ENCODE data around the gene ABCC3.

The ABCC3 gene

DNA sequence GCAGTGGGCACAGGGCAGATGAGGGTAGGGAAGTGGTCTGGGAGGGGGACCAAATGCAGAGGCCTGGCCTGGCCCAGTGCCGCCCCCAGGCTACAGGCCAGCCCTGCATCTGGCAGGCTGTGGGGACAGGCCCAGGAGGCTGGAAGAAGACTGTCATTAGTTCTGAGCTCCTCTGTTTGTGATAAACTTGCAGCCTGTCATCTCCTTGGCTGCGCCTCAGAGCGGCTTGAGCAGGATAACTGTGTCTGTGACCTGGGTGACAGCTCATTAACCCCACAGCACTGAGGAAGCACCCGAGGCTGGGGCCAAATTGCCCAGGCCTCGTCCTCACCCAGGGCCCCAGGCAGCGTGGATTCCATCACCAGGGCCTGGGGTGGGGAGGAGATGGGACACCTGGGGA is 23.9 kb downstream of the ABCC3 start:
- Mint-ChIP-seq H3K9me3 (no peaks in the 10 kb centered on the region), H3K4me3 (no peak overlapping the region), H3K27ac (no peak overlapping the region), H3K27me3 (no peaks in the 10 kb centered on the region), H3K4me1 (peaks cover 13% of the 10 kb centered on the region), H3K36me3 (ENCODE audit: low read depth) (no peaks in the 10 kb centered on the region)
- no peak for ATAC-seq
- DNase-seq: no peak

DNA sequence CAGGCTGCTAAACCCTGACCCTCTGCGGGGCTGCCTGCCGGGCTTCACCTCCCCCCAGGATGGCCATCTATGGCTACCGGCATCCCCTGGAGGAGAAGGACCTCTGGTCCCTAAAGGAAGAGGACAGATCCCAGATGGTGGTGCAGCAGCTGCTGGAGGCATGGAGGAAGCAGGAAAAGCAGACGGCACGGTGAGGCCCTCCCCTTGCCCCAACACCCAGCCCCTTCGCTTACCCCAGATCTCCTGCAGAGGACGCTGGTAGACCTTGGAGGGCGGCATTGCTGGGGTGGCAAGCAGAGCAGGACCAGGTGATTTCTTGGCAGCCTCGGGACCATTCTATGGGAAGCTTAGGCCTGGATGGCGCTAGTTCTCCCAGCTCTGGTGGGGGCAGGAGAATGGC is 24.5 kb downstream of the ABCC3 start:
- DNase-seq (no peak), ATAC-seq (no peak)
- no peak overlapping the region for H3K27ac Mint-ChIP-seq
- H3K9me3 Mint-ChIP-seq: no peaks in the 10 kb centered on the region
- H3K4me1 Mint-ChIP-seq: peaks cover 13% of the 10 kb centered on the region
- H3K4me3 Mint-ChIP-seq: no peak overlapping the region
- no peaks in the 10 kb centered on the region for H3K36me3 Mint-ChIP-seq (ENCODE audit: low read depth)
- H3K27me3 Mint-ChIP-seq: no peaks in the 10 kb centered on the region

DNA sequence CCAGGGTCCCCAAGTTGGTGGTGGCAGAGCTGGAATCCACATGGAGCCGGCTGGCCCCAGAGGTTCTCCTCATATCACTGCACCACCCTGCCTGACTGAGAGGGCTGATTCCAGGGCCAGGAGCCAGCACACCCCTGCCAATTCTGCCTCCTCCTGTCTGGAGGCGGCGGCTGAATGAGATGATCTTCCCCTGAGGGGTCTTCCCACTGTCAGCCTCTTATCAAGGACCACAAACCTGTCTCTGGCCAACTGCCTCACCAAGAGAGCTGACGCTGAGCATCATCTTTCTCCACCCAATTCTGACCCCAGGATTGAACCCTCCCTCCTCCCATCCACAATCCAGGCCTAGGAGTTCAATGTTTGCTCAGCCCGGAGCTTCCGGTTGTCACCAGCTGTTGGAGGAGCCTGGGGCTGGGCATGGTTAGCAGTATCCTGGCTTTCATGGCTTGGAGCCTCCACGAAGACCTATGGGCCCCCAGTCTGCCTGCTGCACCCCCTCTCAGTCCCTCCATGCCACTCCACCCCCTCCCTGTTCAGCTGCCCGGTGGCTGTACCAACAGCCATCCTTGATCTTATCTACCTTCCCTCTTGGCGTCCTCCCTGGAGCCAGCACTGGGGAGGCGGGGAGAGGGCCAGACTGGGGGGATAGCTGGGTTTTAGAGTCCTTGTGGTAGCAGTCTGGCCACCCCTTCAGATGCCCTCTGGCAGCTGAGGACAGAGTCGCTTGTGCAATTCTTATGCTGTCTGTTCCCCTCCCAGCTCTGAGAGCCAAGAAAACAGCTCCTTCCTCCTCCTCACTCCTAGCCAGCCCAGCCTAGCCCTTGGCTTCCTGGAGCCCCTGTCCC is 25.6 kb downstream of the ABCC3 start:
- H3K27ac Mint-ChIP-seq: no peak overlapping the region
- H3K4me1 Mint-ChIP-seq: peaks cover 13% of the 10 kb centered on the region
- DNase-seq (no peak), ATAC-seq (no peak)
- no peaks in the 10 kb centered on the region for H3K9me3 Mint-ChIP-seq
- no peaks in the 10 kb centered on the region for H3K36me3 Mint-ChIP-seq (ENCODE audit: low read depth)
- H3K27me3 Mint-ChIP-seq: no peaks in the 10 kb centered on the region
- no peak overlapping the region for H3K4me3 Mint-ChIP-seq

DNA sequence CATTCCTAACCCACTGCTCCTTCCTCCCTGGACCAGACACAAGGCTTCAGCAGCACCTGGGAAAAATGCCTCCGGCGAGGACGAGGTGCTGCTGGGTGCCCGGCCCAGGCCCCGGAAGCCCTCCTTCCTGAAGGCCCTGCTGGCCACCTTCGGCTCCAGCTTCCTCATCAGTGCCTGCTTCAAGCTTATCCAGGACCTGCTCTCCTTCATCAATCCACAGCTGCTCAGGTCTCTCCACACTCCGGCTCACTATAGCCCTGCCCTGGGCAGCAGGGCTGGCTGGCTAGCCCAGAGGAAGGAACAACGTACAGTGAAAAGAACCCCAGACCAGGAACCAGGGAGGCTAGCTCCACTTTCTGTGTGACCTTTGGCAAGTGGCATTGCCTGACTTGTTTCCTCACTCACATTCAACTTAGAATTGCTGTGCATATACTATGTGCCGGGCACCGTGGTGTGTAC is 26.2 kb downstream of the ABCC3 start:
- DNase-seq: no peak
- Mint-ChIP-seq H3K27me3 (no peaks in the 10 kb centered on the region), H3K4me3 (no peak overlapping the region), H3K36me3 (ENCODE audit: low read depth) (no peaks in the 10 kb centered on the region), H3K27ac (peak overlapping the region; percentile 81), H3K9me3 (no peaks in the 10 kb centered on the region), H3K4me1 (peaks cover 13% of the 10 kb centered on the region)
- no peak for ATAC-seq

DNA sequence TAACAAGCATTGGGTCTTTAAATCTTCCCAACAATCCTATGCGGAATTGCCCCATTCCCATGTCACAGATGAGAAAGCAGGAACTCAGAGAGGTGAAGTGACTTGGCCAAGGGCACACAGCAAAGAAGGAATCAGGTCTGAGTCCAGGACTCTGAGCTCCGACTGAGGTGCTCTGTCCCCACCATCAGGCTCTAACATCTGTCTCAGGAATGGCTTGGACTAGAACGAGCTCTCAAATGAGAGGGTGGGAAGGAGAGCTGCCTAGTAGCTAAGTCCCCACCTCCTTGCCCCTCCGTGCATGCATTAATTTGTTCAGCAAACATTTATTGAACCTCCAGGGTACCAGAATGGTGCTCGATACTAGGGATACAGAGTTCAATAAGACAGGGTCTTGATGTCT is 26.7 kb downstream of the ABCC3 start:
- ATAC-seq (no peak), DNase-seq (no peak)
- no peak overlapping the region for H3K4me3 Mint-ChIP-seq
- peak overlapping the region; percentile 81 for H3K27ac Mint-ChIP-seq
- peaks cover 13% of the 10 kb centered on the region for H3K4me1 Mint-ChIP-seq
- no peaks in the 10 kb centered on the region for H3K27me3 Mint-ChIP-seq
- H3K36me3 Mint-ChIP-seq (ENCODE audit: low read depth): no peaks in the 10 kb centered on the region
- H3K9me3 Mint-ChIP-seq: no peaks in the 10 kb centered on the region

DNA sequence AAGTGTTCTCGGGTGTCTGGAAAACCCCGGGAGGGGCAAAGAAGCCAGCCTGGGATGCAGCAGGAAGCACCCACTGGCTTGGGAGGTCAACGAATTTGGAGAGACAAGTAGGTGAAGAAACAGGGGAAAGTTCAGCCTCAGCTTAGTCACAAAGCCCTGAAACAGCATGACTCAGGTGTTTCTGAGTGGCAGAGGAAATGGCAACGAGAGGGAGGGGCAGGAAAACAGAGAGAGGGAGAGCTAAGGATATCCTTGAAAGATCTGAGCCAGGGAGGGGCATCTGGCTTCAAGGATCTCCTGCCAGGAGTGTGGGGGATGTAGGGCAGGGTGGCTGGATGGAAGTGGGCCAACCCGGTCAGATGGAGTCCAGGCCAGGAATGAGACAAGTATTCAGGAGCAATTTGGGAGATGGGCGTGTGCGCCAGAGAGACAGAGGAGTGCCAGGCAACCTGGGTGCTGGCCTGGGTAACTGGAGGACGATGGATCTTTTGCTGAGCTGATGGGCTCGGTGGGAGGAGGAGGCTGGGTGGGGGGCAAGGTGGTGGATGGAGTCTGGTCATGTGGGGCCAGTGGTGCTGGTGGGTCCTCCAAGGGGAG is 27.2 kb downstream of the ABCC3 start:
- H3K27ac Mint-ChIP-seq: peak overlapping the region; percentile 81
- no peaks in the 10 kb centered on the region for H3K27me3 Mint-ChIP-seq
- H3K36me3 Mint-ChIP-seq (ENCODE audit: low read depth): no peaks in the 10 kb centered on the region
- H3K4me3 Mint-ChIP-seq: no peak overlapping the region
- ATAC-seq: peak; percentile 74
- peak; percentile 17 for DNase-seq
- H3K4me1 Mint-ChIP-seq: peaks cover 13% of the 10 kb centered on the region
- no peaks in the 10 kb centered on the region for H3K9me3 Mint-ChIP-seq

DNA sequence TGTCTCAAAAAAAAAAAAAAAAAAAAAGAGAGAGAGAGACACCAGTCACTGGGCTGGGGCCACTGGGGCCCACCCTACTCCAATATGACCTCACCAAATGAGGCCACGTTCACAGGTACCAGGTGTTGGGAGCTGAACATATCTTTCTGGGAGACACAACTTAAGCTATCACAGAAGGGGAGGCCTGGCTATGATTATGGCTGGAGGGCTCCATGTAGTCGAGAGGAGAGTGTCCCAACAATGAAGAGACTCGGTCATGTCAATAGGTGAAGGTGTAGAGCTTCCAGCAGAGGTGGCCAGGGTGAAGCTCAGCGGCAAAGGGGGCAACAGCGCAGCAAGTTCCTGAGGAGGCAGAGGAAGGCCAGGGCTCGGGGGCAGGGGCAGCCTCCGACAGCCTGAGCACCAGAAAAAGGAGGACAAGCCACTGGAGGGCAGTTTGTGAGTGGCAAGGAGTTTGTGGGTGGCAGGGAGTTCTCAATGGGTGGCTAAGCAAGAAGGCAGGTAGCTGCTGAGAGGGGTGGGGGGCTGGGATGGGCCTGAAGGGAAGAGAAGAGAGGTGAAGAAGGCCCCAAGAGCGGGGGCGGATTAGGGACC is 28.0 kb downstream of the ABCC3 start:
- H3K9me3 Mint-ChIP-seq: no peaks in the 10 kb centered on the region
- no peak overlapping the region for H3K27ac Mint-ChIP-seq
- no peak overlapping the region for H3K4me3 Mint-ChIP-seq
- H3K36me3 Mint-ChIP-seq (ENCODE audit: low read depth): no peaks in the 10 kb centered on the region
- H3K4me1 Mint-ChIP-seq: peaks cover 13% of the 10 kb centered on the region
- no peak for ATAC-seq
- H3K27me3 Mint-ChIP-seq: no peaks in the 10 kb centered on the region
- no peak for DNase-seq

DNA sequence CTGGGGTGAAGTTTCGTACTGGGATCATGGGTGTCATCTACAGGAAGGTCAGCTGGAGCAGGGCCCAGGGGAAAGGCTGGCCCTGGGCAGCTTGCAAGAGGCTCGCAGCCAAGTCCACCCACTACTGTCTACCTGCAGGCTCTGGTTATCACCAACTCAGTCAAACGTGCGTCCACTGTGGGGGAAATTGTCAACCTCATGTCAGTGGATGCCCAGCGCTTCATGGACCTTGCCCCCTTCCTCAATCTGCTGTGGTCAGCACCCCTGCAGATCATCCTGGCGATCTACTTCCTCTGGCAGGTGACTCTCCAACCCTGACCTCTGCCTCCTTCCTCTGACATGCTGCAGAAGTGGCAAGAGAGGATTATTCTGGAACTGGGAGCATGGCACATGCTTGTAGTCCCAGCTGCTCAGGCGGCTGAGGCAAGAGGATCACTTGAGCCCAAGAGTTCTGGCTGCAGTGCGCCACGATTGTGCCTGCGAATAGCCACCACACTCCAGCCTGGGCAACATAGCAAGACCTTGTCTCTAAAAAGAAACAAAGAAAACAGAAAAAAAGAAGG is 29.2 kb downstream of the ABCC3 start:
- Mint-ChIP-seq H3K4me1 (peaks cover 13% of the 10 kb centered on the region), H3K27me3 (no peaks in the 10 kb centered on the region), H3K27ac (no peak overlapping the region), H3K36me3 (ENCODE audit: low read depth) (no peaks in the 10 kb centered on the region), H3K4me3 (no peak overlapping the region), H3K9me3 (no peaks in the 10 kb centered on the region)
- ATAC-seq: no peak
- no peak for DNase-seq

DNA sequence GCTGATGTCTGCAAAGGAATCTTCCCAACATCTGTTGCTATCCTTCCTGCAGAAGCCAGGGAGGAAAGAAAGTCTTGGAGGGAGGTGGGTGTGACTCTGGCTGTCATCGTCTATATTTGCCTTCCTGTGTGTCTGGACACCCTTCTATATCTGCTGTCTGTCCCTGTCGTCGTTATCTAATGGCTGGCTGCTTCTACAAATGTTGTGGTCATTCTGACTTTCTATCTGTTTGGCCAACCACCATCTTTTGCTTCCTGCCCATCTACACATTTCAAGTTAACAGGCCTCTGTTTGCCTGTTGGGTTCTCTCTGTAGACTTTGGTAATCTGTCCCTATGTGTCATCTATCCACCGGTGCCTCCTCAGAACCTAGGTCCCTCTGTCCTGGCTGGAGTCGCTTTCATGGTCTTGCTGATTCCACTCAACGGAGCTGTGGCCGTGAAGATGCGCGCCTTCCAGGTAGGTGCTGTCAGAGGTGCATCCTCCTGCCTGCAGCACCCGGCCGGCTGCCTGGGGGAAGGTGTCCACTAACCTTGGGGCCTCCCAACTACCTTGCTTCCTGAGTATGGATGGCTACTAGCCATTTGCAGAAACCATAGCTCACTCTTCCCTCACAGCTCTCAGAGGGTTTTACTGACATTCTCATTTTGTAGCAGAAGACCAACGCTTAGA is 30.2 kb downstream of the ABCC3 start:
- no peak overlapping the region for H3K27ac Mint-ChIP-seq
- no peak for ATAC-seq

DNA sequence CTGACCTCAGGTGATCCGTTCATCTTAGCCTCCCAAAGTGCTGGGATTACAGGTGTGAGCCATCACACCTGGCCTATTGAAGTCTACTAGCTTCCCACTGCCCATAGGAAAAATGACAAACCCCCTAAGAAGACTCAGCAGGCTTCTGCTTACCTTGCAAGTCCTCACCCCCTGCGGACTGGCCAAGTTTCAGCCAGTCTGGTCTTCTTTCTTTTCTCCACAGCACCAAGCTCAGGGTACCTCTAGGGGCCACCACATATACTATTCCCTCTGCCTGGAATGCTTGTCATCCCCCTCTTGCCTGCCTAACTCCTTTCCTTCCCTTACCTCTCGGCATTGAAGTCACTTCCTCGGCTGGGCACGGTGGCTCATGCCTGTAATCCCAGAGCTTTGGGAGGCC is 31.2 kb downstream of the ABCC3 start:
- Mint-ChIP-seq H3K9me3 (no peaks in the 10 kb centered on the region), H3K4me3 (no peak overlapping the region), H3K36me3 (ENCODE audit: low read depth) (no peaks in the 10 kb centered on the region), H3K4me1 (peaks cover 13% of the 10 kb centered on the region), H3K27me3 (no peaks in the 10 kb centered on the region), H3K27ac (no peak overlapping the region)
- DNase-seq (no peak), ATAC-seq (no peak)

More for the DNA sequence above, 30.2 kb downstream of the ABCC3 start:
- no peaks in the 10 kb centered on the region for H3K9me3 Mint-ChIP-seq
- H3K4me1 Mint-ChIP-seq: peaks cover 13% of the 10 kb centered on the region
- H3K27me3 Mint-ChIP-seq: no peaks in the 10 kb centered on the region
- no peaks in the 10 kb centered on the region for H3K36me3 Mint-ChIP-seq (ENCODE audit: low read depth)
- DNase-seq: no peak
- no peak overlapping the region for H3K4me3 Mint-ChIP-seq

DNA sequence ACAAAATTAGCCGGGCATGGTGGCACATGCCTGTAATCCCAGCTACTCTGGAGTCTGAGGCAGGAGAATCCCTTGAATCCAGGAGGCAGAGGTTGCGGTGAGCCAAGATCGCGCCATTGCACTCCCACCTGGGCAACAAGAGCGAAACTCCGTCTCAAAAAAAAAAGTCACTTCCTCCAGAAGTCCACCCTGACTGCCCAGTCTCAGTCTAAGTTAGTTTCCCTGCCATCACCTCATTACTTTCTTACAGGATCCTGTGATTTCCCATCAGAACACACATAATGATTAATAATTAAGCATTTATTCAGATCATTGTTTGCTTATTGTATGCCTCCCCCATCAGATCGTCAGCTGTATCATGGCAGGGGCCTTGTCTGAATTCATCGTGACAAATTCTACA is 31.6 kb downstream of the ABCC3 start:
- Mint-ChIP-seq H3K4me3 (no peak overlapping the region), H3K9me3 (no peaks in the 10 kb centered on the region), H3K4me1 (peaks cover 9% of the 10 kb centered on the region), H3K27ac (no peak overlapping the region), H3K36me3 (ENCODE audit: low read depth) (no peaks in the 10 kb centered on the region), H3K27me3 (no peaks in the 10 kb centered on the region)
- DNase-seq (no peak), ATAC-seq (no peak)

DNA sequence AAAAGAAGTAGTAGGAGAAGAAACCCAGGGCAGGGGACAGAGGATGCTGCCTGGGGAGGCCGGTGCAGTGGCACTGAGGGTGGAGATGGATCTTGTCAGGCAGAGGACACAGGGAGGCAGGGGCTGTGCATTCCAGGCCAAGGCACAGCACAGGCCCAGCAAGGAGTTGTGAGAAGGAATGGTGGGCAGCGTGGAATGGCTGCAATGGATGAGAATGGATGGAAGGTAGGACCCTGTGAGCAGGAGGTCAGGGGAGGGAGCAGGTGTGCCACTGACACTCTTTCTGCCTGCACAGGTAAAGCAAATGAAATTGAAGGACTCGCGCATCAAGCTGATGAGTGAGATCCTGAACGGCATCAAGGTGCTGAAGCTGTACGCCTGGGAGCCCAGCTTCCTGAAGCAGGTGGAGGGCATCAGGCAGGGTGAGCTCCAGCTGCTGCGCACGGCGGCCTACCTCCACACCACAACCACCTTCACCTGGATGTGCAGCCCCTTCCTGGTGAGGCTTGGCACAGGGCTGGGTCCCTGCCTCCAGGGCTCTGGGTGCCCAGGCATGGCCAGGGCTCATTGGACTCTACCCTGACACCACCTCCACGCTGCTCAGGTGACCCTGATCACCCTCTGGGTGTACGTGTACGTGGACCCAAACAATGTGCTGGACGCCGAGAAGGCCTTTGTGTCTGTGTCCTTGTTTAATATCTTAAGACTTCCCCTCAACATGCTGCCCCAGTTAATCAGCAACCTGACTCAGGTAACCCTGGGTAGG is 32.8 kb downstream of the ABCC3 start:
- H3K9me3 Mint-ChIP-seq: no peaks in the 10 kb centered on the region
- ATAC-seq: no peak
- no peak overlapping the region for H3K4me3 Mint-ChIP-seq
- DNase-seq: no peak
- no peak overlapping the region for H3K27ac Mint-ChIP-seq
- no peaks in the 10 kb centered on the region for H3K27me3 Mint-ChIP-seq
- no peaks in the 10 kb centered on the region for H3K36me3 Mint-ChIP-seq (ENCODE audit: low read depth)
- H3K4me1 Mint-ChIP-seq: no peaks in the 10 kb centered on the region

DNA sequence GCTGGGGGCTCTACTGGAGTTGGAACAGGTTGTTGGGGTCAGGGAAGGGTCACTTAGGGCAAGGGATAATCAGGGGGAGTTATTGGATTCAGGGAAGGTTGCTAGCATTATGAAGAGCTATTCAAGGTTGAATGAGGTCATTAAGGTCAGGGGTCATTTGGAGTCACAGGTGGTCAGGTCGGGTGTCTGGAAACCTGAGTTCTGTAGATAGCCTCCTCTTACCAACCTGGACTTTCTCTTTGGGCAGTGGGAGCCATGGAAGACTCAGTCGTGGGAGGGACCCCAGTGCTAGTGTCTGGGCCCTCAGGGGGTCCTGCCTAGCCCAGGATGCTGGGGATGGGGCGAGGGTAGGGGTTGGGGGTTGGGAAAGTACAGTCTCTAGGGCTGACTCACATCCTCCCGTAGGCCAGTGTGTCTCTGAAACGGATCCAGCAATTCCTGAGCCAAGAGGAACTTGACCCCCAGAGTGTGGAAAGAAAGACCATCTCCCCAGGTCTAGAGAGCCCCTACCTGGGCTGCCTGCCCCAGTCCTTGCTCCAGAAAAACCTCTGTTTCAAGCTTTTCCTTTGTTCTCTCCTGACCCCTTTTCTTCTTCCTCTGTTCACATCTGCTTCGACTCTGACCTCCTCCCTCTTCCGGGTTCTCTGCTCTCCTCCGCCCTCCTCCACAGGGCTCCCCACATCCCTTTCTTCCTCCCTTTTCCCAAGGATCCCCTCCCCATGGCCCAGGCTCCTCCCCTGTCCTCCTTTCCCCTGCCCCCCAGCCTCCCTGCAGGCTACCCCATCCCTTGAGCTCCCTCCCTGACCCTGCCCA is 33.5 kb downstream of the ABCC3 start:
- no peaks in the 10 kb centered on the region for H3K27me3 Mint-ChIP-seq
- ATAC-seq (no peak), DNase-seq (no peak)
- no peaks in the 10 kb centered on the region for H3K4me1 Mint-ChIP-seq
- H3K36me3 Mint-ChIP-seq (ENCODE audit: low read depth): no peaks in the 10 kb centered on the region
- no peak overlapping the region for H3K4me3 Mint-ChIP-seq
- H3K9me3 Mint-ChIP-seq: no peaks in the 10 kb centered on the region
- no peak overlapping the region for H3K27ac Mint-ChIP-seq
